ENCODE measurements around the gene PRPF19.

The PRPF19 gene

DNA sequence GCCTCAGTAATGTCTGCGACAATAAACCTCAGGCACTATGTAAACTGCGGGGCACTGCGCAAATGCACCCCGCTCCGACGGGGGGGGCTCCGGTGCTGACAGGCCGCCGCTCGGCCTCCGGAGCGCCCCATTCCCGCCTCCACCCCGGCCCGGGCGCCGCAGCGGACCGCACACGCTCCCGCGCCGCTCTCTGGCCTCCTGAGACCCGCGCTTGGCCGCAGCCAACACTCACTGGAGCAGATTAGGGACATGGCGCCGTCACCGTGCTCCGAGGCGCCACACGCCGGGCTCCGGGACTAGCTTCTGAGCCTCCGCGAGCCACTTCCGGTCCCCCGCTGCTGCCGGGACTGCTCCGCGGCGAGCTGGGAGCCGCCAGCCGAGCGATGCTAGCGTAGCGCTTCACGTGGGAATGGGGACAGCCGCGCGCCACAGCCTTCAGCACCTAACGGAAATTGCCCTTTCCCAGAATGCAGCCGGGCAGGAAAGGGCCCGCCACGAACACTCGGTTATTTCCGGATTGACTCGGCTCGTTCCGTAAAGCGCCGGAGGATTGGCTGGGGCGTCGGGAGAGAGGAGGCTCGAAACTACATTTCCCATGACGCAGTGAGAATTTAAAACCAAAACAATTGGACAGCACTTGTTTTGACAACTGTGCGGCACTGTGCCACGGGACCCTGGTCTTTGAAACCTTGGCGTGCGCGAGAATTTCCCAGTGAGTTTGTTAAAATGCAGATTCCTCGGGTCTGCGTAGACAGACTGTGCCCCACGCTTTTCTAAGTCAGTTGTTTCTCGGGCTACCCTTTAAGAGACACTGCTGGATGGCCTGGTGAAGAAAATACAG lies at the start of gene PRPF19:
Gene PRPF19 (minus strand): TSS at position 454 of the 841 bp plus-strand sequence. CDS start 203 bp downstream, at position 251.
- TF ChIP-seq, protein P1, sequence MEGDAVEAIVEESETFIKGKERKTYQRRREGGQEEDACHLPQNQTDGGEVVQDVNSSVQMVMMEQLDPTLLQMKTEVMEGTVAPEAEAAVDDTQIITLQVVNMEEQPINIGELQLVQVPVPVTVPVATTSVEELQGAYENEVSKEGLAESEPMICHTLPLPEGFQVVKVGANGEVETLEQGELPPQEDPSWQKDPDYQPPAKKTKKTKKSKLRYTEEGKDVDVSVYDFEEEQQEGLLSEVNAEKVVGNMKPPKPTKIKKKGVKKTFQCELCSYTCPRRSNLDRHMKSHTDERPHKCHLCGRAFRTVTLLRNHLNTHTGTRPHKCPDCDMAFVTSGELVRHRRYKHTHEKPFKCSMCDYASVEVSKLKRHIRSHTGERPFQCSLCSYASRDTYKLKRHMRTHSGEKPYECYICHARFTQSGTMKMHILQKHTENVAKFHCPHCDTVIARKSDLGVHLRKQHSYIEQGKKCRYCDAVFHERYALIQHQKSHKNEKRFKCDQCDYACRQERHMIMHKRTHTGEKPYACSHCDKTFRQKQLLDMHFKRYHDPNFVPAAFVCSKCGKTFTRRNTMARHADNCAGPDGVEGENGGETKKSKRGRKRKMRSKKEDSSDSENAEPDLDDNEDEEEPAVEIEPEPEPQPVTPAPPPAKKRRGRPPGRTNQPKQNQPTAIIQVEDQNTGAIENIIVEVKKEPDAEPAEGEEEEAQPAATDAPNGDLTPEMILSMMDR (IDR thresholded peaks at IDR 0.05; ENCODE audit: low read depth, low read length), result no peak
- H3K4me3 ChIP-seq (ENCODE audit: low read depth, low read length), result peak within 1 kb of the TSS; percentile 90

DNA sequence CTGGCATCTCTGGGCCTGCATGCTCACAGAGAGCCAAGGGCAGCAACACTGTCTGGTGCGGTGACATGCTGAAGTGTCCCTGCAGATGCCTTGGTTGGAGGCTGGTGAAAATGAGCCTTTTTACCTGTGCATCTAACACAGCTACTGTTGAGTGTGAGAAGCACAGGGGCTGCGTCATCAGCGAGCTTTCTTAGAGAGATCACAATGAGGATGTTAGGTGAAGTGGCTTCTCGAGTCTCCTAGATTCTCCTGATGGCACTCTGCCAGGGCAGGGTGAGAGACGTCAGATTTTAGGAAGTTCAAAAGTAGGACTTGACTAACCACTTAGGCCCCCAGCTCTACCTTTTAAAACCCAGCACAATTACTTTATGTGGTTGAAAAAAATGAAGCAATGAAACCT lies 49.2 kb upstream of the PRPF19 start:
- no peak overlapping the region for H3K4me3 ChIP-seq (ENCODE audit: low read depth, low read length)
- TF ChIP-seq, protein P1 (IDR thresholded peaks at IDR 0.05; ENCODE audit: low read depth, low read length), result no peak

DNA sequence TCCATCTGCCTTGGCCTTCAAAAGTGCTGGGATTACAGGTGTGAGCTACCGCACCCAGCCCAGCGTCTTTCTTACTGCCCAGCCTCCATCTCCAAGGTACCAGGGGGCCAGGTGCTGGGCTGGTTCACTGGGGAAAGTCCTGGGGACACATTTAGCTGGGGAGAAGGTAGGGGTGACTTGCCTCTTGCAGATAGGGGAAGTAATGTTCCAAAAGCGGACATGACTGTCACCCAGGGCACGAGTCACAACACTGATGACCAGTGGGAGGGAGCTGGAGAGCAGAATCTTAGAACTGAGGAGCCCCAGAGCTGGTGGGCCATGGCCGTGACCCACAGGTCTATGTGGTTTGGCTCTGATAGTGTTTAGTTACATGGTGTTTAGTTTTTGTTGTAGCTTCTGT lies 48.0 kb upstream of the PRPF19 start:
- TF ChIP-seq, protein P1 (IDR thresholded peaks at IDR 0.05; ENCODE audit: low read depth, low read length), result no peak
- no peak overlapping the region for H3K4me3 ChIP-seq (ENCODE audit: low read depth, low read length)

DNA sequence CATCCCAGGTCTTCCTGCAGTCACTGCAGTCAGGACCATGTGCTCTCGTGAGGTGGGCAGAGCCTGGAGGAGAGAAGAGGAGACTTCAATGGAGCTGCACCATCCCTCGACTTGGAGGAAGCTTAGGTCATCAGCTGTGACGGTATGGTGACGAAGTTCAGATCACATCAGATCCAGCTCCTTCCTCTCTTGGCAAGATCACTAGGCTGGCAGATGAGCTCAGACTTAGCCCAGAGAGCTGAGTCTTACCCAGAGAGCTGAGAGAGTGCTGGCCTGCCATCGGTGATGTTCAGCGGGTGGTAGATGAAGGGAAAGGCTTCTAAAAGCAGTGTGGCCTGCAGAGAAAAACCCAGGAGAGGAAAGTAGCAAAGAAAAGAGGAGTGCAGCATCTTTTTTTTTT lies 47.4 kb upstream of the PRPF19 start:
- TF ChIP-seq, protein P1 (IDR thresholded peaks at IDR 0.05; ENCODE audit: low read depth, low read length), result no peak
- H3K4me3 ChIP-seq (ENCODE audit: low read depth, low read length), result no peak overlapping the region

DNA sequence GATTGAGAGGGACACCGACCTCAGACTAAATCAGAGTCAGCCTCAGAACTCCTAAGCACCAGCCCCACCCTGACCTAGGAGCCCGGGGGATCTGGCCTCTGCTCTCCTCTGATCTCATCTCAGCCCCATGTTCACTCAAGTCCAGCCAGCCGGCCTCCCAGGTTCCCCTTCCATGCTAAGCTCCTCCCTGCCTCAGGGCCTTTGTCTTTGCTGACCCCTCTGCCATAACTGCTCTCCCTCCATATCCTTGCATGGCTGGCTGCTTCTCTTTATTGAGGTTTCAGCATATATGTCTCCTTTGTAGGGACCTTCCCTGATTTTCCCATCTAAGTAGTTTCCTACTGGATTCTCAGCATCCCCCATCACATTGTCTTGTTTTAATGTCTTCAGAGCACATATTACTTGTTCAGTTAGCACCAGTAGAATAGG lies 46.4 kb upstream of the PRPF19 start:
- TF ChIP-seq, protein P1 (IDR thresholded peaks at IDR 0.05; ENCODE audit: low read depth, low read length), result no peak

DNA sequence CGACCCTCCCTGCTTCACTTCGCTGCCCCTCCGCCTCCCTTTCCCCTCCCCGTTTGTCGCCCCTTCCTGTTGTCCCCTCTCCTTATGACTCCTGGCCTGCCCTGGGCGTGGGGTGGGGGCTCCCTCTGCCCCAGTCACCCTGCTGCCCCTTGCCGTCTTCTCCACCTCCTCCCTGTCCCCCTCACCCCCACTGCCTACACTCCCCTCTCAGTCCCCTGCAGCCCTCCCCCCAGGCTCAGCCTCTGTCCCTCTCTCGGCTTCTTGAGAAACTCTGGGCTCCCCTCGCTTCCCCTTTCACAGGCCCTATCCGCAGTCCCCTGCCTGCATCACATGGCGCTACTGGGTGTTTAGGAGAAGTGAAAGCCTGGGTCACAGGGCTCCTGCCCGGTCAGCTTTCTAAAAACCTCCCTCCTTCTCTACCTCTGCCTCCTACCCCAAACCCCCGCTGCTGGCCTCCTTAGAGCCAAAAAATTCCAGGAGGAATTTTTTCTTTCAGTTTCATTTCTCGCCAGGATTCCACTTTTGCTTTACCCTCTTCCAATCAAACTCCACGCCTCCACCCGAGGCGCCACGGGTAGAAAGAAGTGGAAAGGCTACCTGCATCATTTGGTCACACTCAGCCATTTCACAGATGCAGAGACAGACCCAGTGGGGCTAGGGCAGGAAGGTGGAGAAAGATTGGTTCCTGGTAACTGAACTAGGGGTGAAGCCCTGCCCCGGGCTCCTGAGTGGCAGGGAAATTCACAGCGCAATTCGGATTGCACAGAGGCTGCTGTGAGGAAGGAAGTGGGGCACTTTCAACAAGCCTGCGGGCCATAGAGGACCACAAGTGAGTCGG lies 45.7 kb upstream of the PRPF19 start, which contains the start of gene SLC15A3:
Gene SLC15A3 (minus strand): TSS at position 273 of the 838 bp plus-strand sequence. CDS start 625 bp downstream, outside the sequence.
- TF ChIP-seq, protein P1 (IDR thresholded peaks at IDR 0.05; ENCODE audit: low read depth, low read length), result no peak
- peak within 1 kb of the TSS; percentile 58 for H3K4me3 ChIP-seq (ENCODE audit: low read depth, low read length)

More for the DNA sequence above, 46.4 kb upstream of the PRPF19 start:
- H3K4me3 ChIP-seq (ENCODE audit: low read depth, low read length), result peak overlapping the region; percentile 58; the same call in 1 of the 2 replicates

Data from WI38 (cell line).